Femur (tissue), 1 donor: ENCODE measurements around the gene HECW1.
"Not testable (repeated sequence)": the region's sequence is repeated elsewhere in the genome, so short reads cannot be mapped to it uniquely, and the experiment has no call there.

Source experiments
- DNase-seq: peaks from one replicate; pipeline ENCODE4 v3.0.0-alpha.2; 2017

Gene HECW1

GRCh38 chr7:43588477-43589132 is 476.2 kb downstream of the HECW1 start:
- DNase-seq: no peak

- DNase-seq: no peak
Measured at GRCh38 chr7:43589133-43589478, 476.7 kb downstream of the HECW1 start.

GRCh38 chr7:43589728-43590127 is 477.3 kb downstream of the HECW1 start:
- no peak for DNase-seq

- no peak for DNase-seq
Measured at GRCh38 chr7:43590862-43591557, 478.6 kb downstream of the HECW1 start.

GRCh38 chr7:43591558-43592180 is 479.2 kb downstream of the HECW1 start:
- DNase-seq: no peak

GRCh38 chr7:43592326-43592725 is 479.9 kb downstream of the HECW1 start:
- DNase-seq: no peak

GRCh38 chr7:43593010-43593409 is 480.6 kb downstream of the HECW1 start:
- DNase-seq: no peak

GRCh38 chr7:43594020-43594419 is 481.6 kb downstream of the HECW1 start:
- DNase-seq: no peak

GRCh38 chr7:43596426-43596825 is 484.0 kb downstream of the HECW1 start:
- not testable (repeated sequence) for DNase-seq

GRCh38 chr7:43600056-43600455 is 487.6 kb downstream of the HECW1 start:
- DNase-seq: no peak

GRCh38 chr7:43602256-43602655 is 489.8 kb downstream of the HECW1 start:
- DNase-seq: no peak

GRCh38 chr7:43604251-43604650 is 491.8 kb downstream of the HECW1 start:
- no peak for DNase-seq

- DNase-seq: no peak
Measured at GRCh38 chr7:43609097-43609496, 496.6 kb downstream of the HECW1 start.

GRCh38 chr7:43612128-43612527 is 499.7 kb downstream of the HECW1 start:
- DNase-seq: no peak

GRCh38 chr7:43612599-43613589 is 500.4 kb downstream of the HECW1 start:
- peak; percentile 37 for DNase-seq
